GM18861 (cell line): Measurements from ENCODE around the gene WDR18.

Source experiments
- ATAC-seq: cut with Tn5 transposase; IDR thresholded peaks from one replicate; pipeline ENCODE4 v1.9.1; 2021; ENCODE audit not compliant: unreplicated experiment

Gene WDR18

DNA sequence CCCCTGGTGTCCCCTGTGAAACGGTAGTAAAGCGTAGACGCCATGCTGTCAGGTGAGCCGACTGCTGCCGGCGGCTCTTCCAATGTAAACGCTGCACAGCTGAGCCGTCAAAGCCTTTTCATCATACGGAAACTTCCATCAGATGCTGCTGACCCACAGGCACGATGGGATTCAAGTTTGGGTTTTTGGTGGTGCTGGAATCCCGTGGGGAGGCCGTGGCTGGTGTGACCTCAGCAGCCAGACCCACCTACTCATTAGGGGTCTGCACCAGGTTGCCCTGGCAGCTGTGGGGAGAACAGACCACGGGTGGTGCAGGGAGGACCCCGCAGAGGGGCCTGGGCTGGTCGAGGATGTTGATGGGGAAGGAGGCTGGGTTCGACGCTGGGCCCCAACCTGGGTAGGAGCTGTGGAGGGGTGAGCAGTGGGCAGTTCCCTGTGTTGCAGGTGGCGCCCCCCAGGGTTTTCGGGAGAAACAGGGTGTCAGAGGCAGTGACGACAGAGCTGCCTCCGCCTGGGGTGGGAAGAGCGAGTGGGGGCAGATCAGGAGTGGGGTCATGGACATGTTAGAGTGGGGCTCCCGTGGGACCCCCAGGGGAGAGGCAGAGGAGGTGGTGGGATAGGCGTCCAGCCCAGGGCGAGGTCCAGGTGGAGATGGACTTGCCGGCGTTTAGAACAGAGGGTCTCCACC lies 22.7 kb downstream of the WDR18 start:
- ATAC-seq: no peak

DNA sequence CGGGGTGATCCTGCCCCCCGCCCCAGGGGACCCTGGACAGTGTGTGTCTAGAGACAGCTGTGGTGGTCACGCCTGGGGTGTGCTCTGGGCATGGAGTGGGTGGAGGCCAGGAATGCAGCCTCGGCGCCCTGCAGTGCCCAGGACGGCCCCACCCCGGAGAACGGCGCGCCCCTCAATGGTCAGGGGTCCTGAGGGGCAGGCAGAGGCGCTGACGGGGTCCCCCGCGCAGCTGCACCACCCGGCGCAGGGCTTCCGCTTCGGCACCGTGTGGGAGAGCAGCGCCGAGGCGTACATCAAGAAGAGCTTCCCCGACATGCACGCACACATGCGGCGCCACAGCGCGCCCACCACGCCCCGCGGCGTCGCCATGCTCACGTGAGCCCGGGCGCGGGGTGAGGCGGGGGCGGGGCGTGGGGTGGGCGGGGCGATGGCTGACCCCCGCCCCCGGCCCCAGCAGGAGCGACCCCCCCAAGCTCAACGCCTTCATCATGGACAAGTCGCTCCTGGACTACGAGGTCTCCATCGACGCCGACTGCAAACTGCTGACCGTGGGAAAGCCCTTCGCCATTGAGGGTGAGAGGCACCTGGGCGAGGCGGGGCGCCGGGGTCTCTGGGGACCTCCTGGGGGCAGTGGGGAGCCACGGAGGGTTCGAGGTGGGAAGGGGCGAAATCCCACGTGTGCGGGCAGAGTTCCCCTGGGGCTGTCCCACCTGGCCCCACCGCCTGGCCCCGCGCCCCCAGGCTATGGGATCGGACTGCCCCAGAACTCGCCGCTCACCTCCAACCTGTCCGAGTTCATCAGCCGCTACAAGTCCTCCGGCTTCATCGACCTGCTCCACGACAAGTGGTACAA lies 23.5 kb downstream of the WDR18 start:
- ATAC-seq: no peak

- no peak for ATAC-seq
These were observed 24.3 kb downstream of the WDR18 start for GRCh38 chr19:1008268-1009040.

DNA sequence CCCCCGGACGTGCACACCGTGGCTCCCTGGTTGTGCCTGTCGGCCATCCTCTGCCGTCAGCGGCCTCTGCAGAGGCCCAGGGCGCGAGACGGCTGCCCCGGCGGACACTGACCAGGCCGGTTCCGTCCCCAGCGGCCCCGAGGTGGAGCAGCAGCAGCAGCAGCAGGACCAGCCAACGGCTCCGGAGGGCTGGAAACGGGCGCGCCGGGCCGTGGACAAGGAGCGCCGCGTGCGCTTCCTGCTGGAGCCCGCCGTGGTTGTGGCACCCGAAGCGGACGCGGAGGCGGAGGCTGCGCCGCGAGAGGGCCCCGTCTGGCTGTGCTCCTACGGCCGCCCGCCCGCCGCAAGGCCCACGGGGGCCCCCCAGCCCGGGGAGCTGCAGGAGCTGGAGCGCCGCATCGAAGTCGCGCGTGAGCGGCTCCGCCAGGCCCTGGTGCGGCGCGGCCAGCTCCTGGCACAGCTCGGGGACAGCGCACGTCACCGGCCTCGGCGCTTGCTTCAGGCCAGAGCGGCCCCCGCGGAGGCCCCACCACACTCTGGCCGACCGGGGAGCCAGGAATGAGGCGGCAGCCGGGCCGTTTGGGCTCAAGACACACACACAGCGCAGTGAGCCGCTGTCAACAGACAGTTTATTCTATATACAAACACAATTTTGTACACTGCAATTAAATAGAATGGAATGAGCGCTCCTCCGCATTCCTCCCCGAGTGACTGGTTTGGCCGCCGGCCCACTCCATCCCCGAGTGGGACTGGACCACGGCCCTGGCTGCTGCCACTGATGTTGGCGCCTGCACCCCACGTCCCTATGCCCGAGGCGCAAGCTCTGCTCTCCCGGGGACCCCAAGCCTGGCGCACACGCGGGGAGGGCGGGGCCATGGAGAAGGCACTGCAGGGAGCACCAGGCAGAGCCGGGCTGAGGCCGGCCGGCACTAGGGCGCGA lies 25.2 kb downstream of the WDR18 start:
- no peak for ATAC-seq

DNA sequence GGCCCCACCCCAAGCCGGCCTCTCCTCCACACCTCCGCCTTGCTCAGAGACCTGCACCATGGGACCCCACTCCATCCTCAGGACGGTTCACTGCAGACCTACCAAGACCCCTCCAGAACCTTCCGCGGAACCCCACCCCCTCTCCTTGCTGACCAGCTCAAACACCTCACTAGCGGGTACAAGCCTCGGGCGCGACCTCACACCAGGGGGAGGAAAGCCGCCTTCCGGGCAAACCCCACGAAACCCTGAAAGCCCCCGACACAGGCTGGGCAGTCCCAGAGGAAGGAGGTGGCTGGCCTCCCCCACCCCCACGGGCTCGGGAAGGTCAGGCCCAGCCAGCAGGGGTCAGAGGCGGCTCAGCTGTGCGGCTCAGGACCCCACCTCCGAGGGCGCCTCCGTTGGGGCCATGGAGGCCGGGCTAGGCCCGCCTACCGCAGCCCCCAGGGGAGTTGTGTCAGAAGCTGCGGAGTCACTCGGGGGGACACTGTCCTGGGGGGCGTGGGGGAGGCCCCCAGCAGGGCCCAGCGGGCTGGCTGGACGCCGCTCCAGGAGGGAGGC lies 25.9 kb downstream of the WDR18 start:
- ATAC-seq: no peak

DNA sequence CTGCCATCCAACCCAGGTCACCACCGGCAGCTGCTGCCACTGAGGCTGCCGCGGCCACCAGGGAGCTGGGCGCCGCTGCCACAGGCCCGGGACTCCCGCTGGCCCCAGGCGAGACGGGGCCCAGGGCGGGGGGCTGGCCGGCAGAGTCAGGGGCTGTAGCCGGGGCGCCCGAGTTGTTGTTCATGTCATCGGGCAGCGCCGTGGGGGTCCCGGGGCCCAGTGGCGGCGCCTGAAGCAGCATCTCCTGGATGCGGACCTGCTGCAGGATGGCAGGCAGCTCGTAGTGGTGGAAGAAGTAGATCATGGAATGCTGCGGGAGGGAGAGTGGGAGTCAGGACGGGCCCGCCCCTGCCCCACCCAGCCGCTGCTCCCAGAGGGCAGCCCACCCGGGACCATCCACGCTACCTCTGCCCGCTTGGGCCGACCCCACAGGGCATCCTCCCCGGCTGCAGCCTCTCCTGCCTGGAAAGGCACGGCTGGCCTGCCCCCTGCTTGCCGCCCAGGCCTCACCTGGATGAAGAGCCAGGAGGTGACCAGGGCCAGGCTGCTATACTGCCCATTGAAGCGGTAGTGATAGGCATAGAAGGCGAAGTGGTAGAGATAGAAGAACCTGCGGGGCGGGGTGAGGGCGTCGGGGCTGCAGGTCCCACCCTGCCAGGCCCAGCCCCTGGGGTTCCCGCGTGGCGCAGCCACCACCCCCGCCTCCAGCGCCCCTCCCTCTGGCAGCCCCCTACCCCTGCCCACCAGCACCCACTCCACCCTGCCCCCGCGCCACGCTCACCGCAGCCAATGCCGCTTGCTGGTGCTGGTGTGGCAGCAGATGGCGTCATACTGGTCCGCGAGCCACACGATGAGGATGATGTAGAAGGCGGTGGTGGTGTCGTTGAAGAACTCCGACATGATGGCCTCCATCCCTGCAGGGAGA lies 26.7 kb downstream of the WDR18 start:
- ATAC-seq: no peak

DNA sequence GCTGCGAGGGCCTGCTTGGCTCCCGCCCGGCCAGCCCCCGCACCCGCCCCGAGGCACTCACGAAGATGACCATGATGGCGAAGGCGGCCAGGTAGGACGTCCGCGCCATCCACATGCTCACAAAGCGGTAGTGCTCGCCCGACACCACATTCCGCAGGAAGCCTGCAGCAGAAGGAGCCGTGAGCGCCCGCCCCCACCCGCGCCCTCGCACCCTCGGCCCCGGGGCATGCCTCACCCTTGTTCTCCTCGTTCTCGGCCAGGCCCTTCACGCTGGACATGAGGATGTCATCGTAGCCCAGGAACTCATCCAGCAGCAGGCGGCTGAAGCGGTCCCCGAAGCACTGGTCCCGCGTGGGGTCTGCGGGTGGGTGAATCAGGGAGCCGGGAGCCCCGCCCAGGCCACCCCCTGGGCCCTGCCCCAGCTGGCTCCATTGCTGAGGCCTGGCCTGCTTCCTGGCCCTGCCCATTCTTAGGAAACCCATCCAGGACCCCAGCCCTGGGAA lies 27.7 kb downstream of the WDR18 start:
- ATAC-seq: no peak

- no peak for ATAC-seq
These were observed 28.2 kb downstream of the WDR18 start for GRCh38 chr19:1012334-1012733.

DNA sequence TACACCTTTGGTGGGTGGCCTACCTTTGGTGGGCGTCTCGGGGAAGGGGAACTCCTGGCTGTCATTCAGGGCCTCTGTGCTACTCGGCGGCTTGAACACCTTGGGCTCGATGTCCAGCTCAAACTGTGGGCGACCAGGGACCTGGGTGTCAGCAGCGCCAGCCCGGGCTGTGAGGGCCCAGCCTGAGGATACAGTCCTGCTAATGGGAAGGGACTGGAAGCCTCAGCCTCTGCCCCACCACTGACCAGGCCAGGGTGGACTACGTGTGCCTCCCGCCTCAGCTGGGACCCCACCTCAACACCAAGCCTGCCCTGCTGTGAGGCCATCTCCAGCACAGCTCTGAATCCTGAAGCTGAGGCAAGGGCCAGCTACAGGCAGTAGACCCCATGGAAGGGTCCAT lies 29.1 kb downstream of the WDR18 start:
- no peak for ATAC-seq

DNA sequence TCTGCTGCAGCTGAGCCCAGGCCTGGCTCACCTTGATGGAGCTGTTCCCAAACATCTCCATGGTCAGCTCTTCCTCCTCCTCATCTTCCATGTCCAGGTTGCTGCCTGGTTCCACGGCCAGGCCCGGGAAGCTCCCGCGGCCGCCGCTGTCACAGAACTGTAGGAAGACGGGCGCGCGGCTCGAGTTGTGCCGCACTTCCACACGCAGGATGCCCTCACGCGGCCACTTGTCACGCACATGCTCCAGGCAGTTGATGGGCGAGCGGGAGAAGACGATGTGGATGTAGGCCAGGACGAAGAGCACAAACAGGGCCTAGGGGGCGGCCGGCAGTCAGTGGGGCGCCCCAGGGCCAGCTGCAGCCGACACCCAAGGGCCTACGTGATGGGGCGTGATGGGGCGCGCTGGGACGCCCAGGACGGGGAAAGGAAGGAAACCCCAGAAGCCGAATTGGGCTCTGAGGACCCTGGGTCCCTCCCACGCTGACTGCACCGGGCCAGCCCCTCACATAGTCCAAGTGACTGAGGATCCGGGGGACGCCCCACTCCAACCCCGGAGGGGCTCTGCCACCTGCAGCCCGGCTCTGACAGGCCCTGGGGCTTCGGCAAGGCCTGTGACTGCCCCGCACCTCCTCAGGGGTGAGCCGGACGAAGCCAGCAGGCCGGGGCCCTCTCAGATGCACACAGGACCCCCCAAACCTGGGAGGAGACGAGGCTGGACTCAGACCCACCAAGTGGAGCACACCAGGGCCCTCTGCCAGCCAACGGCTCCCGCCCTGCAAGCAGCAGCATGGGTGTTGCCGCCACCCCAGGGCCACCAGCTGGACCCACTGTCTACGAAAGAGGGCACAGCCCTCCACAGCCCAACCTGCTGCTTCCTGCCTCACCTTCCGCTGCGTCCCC lies 30.3 kb downstream of the WDR18 start:
- no peak for ATAC-seq

DNA sequence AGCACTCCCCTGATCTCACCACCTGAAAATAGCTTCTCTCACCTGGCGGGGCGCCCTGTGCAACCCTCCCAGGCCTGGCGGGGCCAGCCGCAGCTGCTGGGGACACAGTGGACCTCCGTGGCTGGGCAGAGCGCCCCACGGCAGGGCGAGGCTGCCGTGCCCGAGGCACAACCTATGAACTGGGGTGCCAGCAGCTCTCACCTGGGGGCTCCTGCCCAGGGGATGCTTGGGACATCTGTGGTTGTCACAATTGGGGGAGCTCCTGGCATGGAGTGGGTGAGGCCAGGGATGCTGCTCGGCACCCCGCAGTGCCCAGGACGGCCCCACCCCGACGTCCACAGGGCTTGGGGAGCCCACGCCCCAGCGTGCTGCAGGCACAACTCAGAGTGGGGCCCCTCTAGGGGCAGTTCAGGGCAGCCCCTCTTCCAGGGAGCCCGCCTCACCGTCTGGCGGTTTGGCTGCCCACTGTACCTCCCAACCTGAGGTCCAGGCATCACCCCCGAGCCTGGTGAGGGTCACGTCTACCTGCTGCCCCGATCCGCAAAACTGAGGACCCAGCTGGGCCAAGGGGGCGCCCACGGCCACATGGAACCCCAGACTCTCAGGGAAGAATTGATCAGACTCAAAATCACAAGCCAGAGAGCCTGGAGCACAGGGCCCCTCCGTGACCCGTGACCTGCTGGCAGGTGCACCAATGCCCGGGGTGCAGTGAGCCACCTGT lies 31.1 kb downstream of the WDR18 start:
- ATAC-seq: no peak

- no peak for ATAC-seq
These were observed 31.9 kb downstream of the WDR18 start for GRCh38 chr19:1015782-1016646.

GRCh38 chr19:1016647-1017114 lies 32.5 kb downstream of the WDR18 start:
- ATAC-seq: no peak

DNA sequence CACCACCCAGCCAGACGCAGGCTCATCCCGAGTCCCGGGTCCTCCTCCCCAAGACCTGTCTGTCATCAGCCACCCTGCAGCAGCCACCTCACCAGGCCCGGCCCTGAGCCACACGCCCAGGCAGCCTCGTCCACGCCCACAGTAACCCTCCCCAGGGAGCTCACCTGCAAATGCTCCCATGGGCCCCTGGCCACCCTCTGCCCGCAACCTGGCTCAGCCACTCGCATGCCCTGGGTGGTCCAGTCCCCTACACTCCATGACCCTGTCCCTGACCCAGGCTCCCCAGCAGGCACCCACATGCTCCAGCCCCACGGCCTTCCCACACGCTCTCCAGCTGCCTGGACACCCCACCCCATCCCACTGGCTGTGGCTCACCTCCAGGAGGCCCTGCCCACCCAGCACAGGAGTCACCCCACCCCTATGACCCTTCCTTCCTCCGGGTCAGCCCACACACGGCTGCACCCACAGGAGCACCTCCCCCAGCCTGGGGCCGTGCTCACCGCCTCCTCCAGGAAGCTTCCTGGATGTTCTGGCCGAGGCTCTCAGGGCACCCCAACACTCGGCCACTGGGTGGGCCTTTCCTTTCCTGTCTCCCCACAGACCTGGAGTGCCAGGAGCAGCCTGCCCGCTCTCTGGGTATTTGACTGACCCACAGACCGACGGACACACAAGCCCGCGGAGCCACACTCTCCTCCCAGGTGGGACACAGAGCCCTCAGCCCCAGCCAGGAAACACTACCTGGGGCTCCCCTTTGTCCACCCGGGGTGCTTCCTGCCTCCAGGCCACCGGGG lies 33.2 kb downstream of the WDR18 start:
- ATAC-seq: no peak

GRCh38 chr19:1017906-1018305 lies 33.8 kb downstream of the WDR18 start:
- no peak for ATAC-seq

DNA sequence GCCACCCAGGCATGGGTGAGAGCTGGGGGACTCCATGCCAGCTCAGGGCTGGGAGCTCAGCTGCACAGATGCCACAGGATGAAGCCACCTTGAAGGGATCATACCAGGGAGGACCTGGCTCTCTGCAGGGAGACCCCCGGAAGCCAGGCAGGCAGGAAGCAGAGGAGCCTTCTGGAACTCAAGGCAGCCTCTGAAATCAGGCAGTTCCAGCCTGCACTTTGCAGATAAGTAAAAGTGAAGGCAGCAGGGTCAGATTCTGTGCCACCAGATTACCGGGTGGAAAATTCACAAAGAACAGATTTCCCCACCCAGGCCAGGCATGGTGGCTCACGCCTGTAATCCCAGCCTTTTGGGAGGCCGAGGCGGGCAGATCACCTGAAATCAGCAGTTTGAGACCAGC lies 34.2 kb downstream of the WDR18 start:
- ATAC-seq: no peak
